Ovary (tissue), 3 donors: ENCODE results near the gene ITPR1.

Source experiments
- CTCF ChIP-seq, 3 donors: fragments of 450-650 bp in 2 of 3; fragments of 200-600 bp in 1 of 3; IDR thresholded peaks; one replicate each; pipeline versions ENCODE4 v1.5.1 to v1.8.0; 2016 to 2022; ENCODE audit warnings: antibody characterized with exemption in 3 of 3, mild to moderate bottlenecking in 1 of 3
- POLR2A ChIP-seq: fragments of 450-650 bp; IDR thresholded peaks from one replicate; pipeline ENCODE4 v1.6.1; 2017; ENCODE audit warnings: antibody characterized with exemption, mild to moderate bottlenecking, moderate library complexity
- donor health status: DM: no; HTN: no; CAD: no.

- no peak for TF ChIP-seq POLR2A
- TF ChIP-seq CTCF (IDR thresholded peaks at IDR 0.05), result no peak
Observed at GRCh38 chr3:4614927-4615326, 121.8 kb downstream of the ITPR1 start.
